Heart left ventricle (tissue), 13 donors: ENCODE measurements around the gene CPNE9.

ENCODE experiments used
- CTCF ChIP-seq, 12 donors: fragments of 200-600 bp; sonication (generic) in 4 of 12; IDR thresholded peaks; one replicate each; pipeline versions ENCODE4 v1.5.0 to v1.8.0; 2018 to 2022; ENCODE audit warnings: antibody characterized with exemption in 12 of 12, mild to moderate bottlenecking in 5 of 12
- POLR2A ChIP-seq, 2 donors: fragments of 450-650 bp; IDR thresholded peaks; one replicate each; pipeline ENCODE4 v1.6.1; 2017; ENCODE audit warnings: antibody characterized with exemption in 2 of 2, mild to moderate bottlenecking in 2 of 2, moderate library complexity in 2 of 2
- donor health status: ischemic (EF 13 %, LVEDD 7.1; RV severe dilation, severe dysfunction).
- donor health status: DM: no; HTN: yes; CAD: no.
- donor health status: DM: no; HTN: no; CAD: no.
- donor health status: ischemic (EF 25% LVEDD 6.9; RV normal size, moderate dysfunction).
- donor health status: ischemic (EF 25% LVEDD 5.7; RV mildly dilated, moderate dysfunction).
- donor health status: ischemic (EF 35%, LVEDD 5.7; RV mildly dilated, moderate dysfunction).
- donor health status: nonischemic (EF 11% LVEDD 7.7; RV severe dilation, severe dysfunction).
- donor health status: DM: yes; HTN: yes; CAD: no.
- donor health status: PGD.
- donor health status: ischemic (EF 29% LVEDD 5.4; RV normal size, mild dysfunction).
- donor health status: nonischemic (EF 23%, LVEDD 6.1; RV moderate dilation, normal function).

GRCh38 chr3:9690451-9691450 is 12.9 kb upstream of the CPNE9 start:
- TF ChIP-seq CTCF (IDR thresholded peaks at IDR 0.05) (no peak), POLR2A (IDR thresholded peaks at IDR 0.05) (no peak)
